HCT116 (cell line): ENCODE measurements around the gene PREB.

ENCODE experiments used
- CBX3 ChIP-seq: IDR thresholded peaks from 2 replicates; pipeline ENCODE4 v1.6.1; 2012; ENCODE audit warnings: low read depth
- FOSL1 ChIP-seq: IDR thresholded peaks from 2 replicates; pipeline ENCODE4 v1.6.1; 2012; ENCODE audit warnings: low read depth
- POLR2A ChIP-seq: IDR thresholded peaks from 2 replicates; pipeline ENCODE4 v1.7.0; 2011; ENCODE audit warnings: borderline replicate concordance; ENCODE audit not compliant: insufficient read depth, insufficient read length; ENCODE audit errors: extremely low read depth
- POLR2AphosphoS5 ChIP-seq: IDR thresholded peaks from 2 replicates; pipeline ENCODE4 v1.6.1; 2011; ENCODE audit warnings: mild to moderate bottlenecking, low read depth, low read length, moderate library complexity
- RAD21 ChIP-seq: IDR thresholded peaks from 2 replicates; pipeline ENCODE4 v1.6.1; 2012; ENCODE audit warnings: low read depth, mild to moderate bottlenecking
- SP1 ChIP-seq: IDR thresholded peaks from 2 replicates; pipeline ENCODE4 v1.6.1; 2012; ENCODE audit warnings: low read depth
- YY1 ChIP-seq: IDR thresholded peaks from 2 replicates; pipeline ENCODE4 v1.6.1; 2011; ENCODE audit warnings: low read length, low read depth, moderate library complexity, mild to moderate bottlenecking; ENCODE audit not compliant: insufficient replicate concordance; ENCODE audit errors: extremely low read depth
- TF ChIP-seq, protein P1 (sequence below): IDR thresholded peaks from 2 replicates; pipeline ENCODE4 v1.6.1; 2012; ENCODE audit warnings: low read depth
- TF ChIP-seq, protein P2 (sequence below), 3 experiments: fragments of 200-600 bp in 1 of 3; sonication (generic) in 1 of 3; IDR thresholded peaks in 2 of 3; conservative IDR thresholded peaks in 1 of 3; 2 replicates each; pipeline ENCODE4 v1.5.1; 2012 to 2017; ENCODE audit warnings: low read depth in 2 of 3, low read length in 2 of 3, antibody characterized with exemption in 1 of 3, borderline replicate concordance in 1 of 3, control low read depth in 1 of 3, mild to moderate bottlenecking in 1 of 3, mixed read lengths in 1 of 3, mixed run types in 1 of 3, moderate library complexity in 1 of 3; ENCODE audit not compliant: insufficient read depth in 1 of 3

DNA sequence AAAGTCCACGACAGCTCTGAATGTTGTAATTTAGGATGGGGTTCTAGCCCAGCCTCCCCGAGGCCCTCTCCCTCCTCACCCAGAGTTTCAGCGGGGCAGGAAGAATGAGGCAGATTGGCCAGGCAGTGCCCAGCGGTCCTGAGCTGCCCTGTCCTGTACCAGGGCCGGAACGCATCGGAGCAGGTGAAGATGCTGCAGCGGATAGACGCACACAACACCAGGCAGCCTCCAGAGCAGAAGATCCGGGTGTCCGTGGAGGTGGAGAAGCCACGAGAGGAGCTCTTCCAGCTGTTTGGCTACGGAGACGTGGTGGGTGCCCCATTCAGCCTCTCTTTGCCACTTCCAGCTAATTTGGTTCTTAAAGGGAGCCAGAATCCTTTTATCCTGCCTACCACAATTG is 37.1 kb downstream of the PREB start:
- TF ChIP-seq, protein P1, sequence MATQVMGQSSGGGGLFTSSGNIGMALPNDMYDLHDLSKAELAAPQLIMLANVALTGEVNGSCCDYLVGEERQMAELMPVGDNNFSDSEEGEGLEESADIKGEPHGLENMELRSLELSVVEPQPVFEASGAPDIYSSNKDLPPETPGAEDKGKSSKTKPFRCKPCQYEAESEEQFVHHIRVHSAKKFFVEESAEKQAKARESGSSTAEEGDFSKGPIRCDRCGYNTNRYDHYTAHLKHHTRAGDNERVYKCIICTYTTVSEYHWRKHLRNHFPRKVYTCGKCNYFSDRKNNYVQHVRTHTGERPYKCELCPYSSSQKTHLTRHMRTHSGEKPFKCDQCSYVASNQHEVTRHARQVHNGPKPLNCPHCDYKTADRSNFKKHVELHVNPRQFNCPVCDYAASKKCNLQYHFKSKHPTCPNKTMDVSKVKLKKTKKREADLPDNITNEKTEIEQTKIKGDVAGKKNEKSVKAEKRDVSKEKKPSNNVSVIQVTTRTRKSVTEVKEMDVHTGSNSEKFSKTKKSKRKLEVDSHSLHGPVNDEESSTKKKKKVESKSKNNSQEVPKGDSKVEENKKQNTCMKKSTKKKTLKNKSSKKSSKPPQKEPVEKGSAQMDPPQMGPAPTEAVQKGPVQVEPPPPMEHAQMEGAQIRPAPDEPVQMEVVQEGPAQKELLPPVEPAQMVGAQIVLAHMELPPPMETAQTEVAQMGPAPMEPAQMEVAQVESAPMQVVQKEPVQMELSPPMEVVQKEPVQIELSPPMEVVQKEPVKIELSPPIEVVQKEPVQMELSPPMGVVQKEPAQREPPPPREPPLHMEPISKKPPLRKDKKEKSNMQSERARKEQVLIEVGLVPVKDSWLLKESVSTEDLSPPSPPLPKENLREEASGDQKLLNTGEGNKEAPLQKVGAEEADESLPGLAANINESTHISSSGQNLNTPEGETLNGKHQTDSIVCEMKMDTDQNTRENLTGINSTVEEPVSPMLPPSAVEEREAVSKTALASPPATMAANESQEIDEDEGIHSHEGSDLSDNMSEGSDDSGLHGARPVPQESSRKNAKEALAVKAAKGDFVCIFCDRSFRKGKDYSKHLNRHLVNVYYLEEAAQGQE: no peak
- TF ChIP-seq, protein P2, sequence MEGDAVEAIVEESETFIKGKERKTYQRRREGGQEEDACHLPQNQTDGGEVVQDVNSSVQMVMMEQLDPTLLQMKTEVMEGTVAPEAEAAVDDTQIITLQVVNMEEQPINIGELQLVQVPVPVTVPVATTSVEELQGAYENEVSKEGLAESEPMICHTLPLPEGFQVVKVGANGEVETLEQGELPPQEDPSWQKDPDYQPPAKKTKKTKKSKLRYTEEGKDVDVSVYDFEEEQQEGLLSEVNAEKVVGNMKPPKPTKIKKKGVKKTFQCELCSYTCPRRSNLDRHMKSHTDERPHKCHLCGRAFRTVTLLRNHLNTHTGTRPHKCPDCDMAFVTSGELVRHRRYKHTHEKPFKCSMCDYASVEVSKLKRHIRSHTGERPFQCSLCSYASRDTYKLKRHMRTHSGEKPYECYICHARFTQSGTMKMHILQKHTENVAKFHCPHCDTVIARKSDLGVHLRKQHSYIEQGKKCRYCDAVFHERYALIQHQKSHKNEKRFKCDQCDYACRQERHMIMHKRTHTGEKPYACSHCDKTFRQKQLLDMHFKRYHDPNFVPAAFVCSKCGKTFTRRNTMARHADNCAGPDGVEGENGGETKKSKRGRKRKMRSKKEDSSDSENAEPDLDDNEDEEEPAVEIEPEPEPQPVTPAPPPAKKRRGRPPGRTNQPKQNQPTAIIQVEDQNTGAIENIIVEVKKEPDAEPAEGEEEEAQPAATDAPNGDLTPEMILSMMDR (IDR thresholded peaks at IDR 0.05 in 2 of 3, conservative IDR thresholded peaks at IDR 0.05 in 1 of 3; ENCODE audit: borderline replicate concordance in 1 of 3, insufficient read depth in 1 of 3, low read depth in 2 of 3, low read length in 2 of 3): no peak
- TF ChIP-seq SP1 (no peak), POLR2A (no peak), RAD21 (no peak), YY1 (no peak), POLR2AphosphoS5 (no peak), FOSL1 (no peak), CBX3 (no peak)
